NB4 (cell line): Measurements from ENCODE around the gene PRIMPOL.

Experiments
- CTCF ChIP-seq: IDR thresholded peaks from one replicate; pipeline ENCODE4 v1.5.1; 2012; ENCODE audit warnings: low read depth, low read length
- MAX ChIP-seq: IDR thresholded peaks from 2 replicates; pipeline ENCODE4 v1.6.1; 2011; ENCODE audit warnings: low read depth, low read length
- MYC ChIP-seq: IDR thresholded peaks from 2 replicates; pipeline ENCODE4 v1.6.1; 2011; ENCODE audit warnings: low read depth, low read length
- POLR2A ChIP-seq: IDR thresholded peaks from 2 replicates; pipeline ENCODE4 v1.6.1; 2011; ENCODE audit warnings: mild to moderate bottlenecking; ENCODE audit not compliant: insufficient read length; ENCODE audit errors: extremely low read depth

GRCh38 chr4:184669251-184669650 lies 19.7 kb downstream of the PRIMPOL start:
- no peak for TF ChIP-seq CTCF
- TF ChIP-seq POLR2A: no peak
- no peak for TF ChIP-seq MAX
- TF ChIP-seq MYC: no peak
